ENCODE data around the gene MITF.
"Not testable (repeated sequence)": the region's sequence is repeated elsewhere in the genome, so short reads cannot be mapped to it uniquely, and the experiment has no call there.

MITF gene

DNA sequence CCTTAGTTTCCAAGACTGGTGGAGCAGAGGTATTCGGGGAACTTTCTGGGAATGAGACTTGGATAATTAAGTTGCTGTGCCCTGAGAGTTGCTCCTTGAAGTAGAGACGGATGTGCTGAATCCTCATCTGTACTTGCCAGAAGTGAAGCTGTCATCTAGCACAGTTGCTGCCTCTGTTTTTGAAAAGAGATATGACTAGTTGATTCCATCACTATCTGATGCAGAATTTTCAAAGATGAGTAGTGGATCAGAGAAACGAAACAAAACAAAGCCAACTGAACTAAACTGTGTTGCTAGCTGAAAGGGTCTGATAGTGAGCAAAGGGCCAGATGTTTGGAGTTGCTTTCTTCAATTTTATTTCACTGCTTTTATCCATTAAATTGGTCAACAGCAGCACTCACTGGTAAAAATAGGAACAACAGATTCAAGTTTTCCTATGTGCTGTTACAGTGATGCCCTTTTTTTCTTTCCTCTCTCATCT lies 52.7 kb downstream of the MITF start:
- 0 out of 2 replicates have a peak overlapping the region, but pooled peaks have one; percentile 19 for H3K27ac ChIP-seq
- DNase-seq (ENCODE audit: low read depth, low spot score): no peak
- H3K4me3 ChIP-seq: peak overlapping the region; percentile 63
- no peak overlapping the region for H3K9ac ChIP-seq (ENCODE audit: insufficient read length)
- H3K9me3 ChIP-seq (ENCODE audit: low read depth, low read length): no peaks in the 10 kb centered on the region
- TF ChIP-seq EZH2 (IDR thresholded peaks at IDR 0.05) (no peak), POLR2AphosphoS5 (IDR thresholded peaks at IDR 0.05; ENCODE audit: borderline replicate concordance, low read depth, low read length) (no peak), FOXP2 (optimal IDR thresholded peaks at IDR 0.05; ENCODE audit: control extremely low read depth, extremely low read length, insufficient read depth) (no peak)
- H3K36me3 ChIP-seq (ENCODE audit: insufficient read depth, low read length): no peaks in the 10 kb centered on the region

DNA sequence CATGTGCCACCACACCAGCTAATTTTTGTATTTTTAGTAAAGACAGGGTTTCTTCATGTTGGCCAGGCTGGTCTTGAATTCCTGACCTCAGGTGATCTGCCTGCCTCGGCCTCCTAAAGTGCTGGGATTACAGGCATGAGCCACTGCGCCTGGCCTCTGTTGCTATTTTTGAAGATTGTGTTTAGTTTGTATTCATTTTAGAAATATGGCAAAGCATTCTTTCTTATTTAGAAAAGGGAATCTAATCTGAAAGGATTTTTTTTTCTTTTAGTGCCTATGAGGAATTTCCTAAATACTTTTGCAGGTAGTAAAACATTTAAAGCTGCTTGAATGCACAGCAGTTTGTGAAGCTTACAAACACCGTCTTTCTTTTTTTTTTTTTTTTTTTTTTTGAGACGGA lies 56.9 kb downstream of the MITF start:
- not testable (repeated sequence) for H3K4me3 ChIP-seq; H3K9me3 ChIP-seq (ENCODE audit: low read depth, low read length); H3K27ac ChIP-seq; DNase-seq (ENCODE audit: low read depth, low spot score); H3K9ac ChIP-seq (ENCODE audit: insufficient read length); H3K36me3 ChIP-seq (ENCODE audit: insufficient read depth, low read length)

GRCh38 chr3:69803681-69804270 lies 64.5 kb downstream of the MITF start:
- DNase-seq (ENCODE audit: low read depth, low spot score): no peak
- no peak overlapping the region for H3K4me3 ChIP-seq
- H3K9ac ChIP-seq (ENCODE audit: insufficient read length): no peak overlapping the region
- H3K27ac ChIP-seq: no peak overlapping the region
- H3K36me3 ChIP-seq (ENCODE audit: insufficient read depth, low read length): no peaks in the 10 kb centered on the region
- TF ChIP-seq EZH2 (IDR thresholded peaks at IDR 0.05) (no peak), FOXP2 (optimal IDR thresholded peaks at IDR 0.05; ENCODE audit: control extremely low read depth, extremely low read length, insufficient read depth) (no peak), POLR2AphosphoS5 (IDR thresholded peaks at IDR 0.05; ENCODE audit: borderline replicate concordance, low read depth, low read length) (no peak)
- no peaks in the 10 kb centered on the region for H3K9me3 ChIP-seq (ENCODE audit: low read depth, low read length)

DNA sequence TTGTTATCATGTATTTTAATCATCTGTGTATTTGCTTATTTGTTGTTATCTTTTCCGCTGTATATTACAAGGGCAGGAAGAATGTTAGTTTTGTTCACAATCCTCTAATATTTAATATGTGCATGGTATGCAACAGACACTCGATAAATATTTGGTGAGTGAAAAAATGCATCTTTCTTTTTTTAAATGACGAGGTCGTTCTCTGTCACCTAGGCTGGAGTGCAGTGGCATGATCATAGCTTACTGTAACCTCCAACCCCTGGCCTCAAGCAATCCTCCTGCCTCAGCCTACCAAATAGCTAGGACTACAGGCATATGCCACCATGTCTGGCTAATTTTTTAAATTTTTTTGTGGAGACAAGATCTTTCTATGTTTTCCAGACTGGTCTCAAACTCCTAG lies 66.2 kb downstream of the MITF start:
- no peaks in the 10 kb centered on the region for H3K9me3 ChIP-seq (ENCODE audit: low read depth, low read length)
- no peak for DNase-seq (ENCODE audit: low read depth, low spot score)
- H3K9ac ChIP-seq (ENCODE audit: insufficient read length): no peak overlapping the region
- no peak overlapping the region for H3K27ac ChIP-seq
- TF ChIP-seq FOXP2 (optimal IDR thresholded peaks at IDR 0.05; ENCODE audit: control extremely low read depth, extremely low read length, insufficient read depth): no peak
- TF ChIP-seq POLR2AphosphoS5 (IDR thresholded peaks at IDR 0.05; ENCODE audit: borderline replicate concordance, low read depth, low read length): no peak
- TF ChIP-seq EZH2 (IDR thresholded peaks at IDR 0.05): no peak
- H3K36me3 ChIP-seq (ENCODE audit: insufficient read depth, low read length): no peaks in the 10 kb centered on the region
- no peak overlapping the region for H3K4me3 ChIP-seq

DNA sequence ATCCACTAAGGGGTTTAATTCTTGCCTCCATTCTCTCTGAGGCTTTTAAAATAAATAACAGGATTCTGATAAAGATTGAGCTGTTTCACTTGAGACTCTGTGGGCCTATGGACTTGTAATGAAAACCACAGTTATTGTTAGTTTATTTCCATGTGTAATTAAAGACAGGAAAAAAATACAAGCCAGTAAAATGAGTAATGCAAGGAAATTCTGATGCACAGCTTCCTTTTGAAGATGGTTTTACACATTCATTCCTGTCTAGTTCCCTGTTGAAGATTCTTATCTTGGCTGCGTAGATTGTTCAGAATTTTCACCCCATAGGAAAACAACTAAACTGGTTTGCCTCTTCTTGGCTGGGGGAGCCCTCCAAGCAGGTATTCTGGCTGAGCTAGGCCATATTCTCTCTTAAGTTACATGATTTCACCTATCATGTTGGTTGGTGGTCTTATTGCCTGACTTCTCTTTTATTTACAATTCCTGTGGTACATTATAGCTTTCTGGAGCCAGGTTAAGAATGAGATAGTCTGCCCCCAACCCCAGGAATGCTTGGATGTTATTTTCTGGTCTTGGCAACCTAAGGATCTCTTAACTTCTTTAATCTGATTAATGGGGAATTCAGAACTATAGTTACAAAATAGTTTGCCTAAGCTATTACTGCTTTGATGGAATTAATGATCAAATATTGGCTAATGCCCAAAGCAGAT lies 67.6 kb downstream of the MITF start:
- DNase-seq (ENCODE audit: low read depth, low spot score): no peak
- no peaks in the 10 kb centered on the region for H3K36me3 ChIP-seq (ENCODE audit: insufficient read depth, low read length)
- no peak for TF ChIP-seq EZH2 (IDR thresholded peaks at IDR 0.05)
- no peak for TF ChIP-seq POLR2AphosphoS5 (IDR thresholded peaks at IDR 0.05; ENCODE audit: borderline replicate concordance, low read depth, low read length)
- no peak for TF ChIP-seq FOXP2 (optimal IDR thresholded peaks at IDR 0.05; ENCODE audit: control extremely low read depth, extremely low read length, insufficient read depth)
- no peak overlapping the region for H3K27ac ChIP-seq
- no peak overlapping the region for H3K4me3 ChIP-seq
- H3K9ac ChIP-seq (ENCODE audit: insufficient read length): no peak overlapping the region
- H3K9me3 ChIP-seq (ENCODE audit: low read depth, low read length): no peaks in the 10 kb centered on the region

DNA sequence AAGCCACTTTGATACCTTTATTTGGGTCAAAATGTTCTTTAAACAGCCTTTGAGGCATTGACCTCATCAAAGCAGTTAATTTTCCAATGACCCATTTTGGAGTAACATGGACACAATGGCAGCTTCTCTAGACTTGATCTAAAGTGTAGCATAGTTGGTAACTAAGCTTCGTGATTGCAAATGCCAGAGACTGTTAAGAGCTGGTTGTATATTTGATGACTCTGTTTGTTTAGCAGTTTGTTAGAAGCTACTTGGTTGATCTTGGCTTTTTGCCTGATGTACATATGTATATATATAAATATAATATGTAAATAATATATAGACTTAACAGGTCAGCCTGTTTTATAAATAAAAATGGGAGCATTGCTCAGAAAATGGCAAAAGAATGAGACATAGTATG lies 68.4 kb downstream of the MITF start:
- Histone ChIP-seq H3K36me3 (ENCODE audit: insufficient read depth, low read length) (no peaks in the 10 kb centered on the region), H3K27ac (no peak overlapping the region), H3K9me3 (ENCODE audit: low read depth, low read length) (no peaks in the 10 kb centered on the region), H3K4me3 (no peak overlapping the region), H3K9ac (ENCODE audit: insufficient read length) (no peak overlapping the region)
- TF ChIP-seq POLR2AphosphoS5 (IDR thresholded peaks at IDR 0.05; ENCODE audit: borderline replicate concordance, low read depth, low read length) (no peak), FOXP2 (optimal IDR thresholded peaks at IDR 0.05; ENCODE audit: control extremely low read depth, extremely low read length, insufficient read depth) (no peak), EZH2 (IDR thresholded peaks at IDR 0.05) (no peak)
- DNase-seq (ENCODE audit: low read depth, low spot score): no peak

DNA sequence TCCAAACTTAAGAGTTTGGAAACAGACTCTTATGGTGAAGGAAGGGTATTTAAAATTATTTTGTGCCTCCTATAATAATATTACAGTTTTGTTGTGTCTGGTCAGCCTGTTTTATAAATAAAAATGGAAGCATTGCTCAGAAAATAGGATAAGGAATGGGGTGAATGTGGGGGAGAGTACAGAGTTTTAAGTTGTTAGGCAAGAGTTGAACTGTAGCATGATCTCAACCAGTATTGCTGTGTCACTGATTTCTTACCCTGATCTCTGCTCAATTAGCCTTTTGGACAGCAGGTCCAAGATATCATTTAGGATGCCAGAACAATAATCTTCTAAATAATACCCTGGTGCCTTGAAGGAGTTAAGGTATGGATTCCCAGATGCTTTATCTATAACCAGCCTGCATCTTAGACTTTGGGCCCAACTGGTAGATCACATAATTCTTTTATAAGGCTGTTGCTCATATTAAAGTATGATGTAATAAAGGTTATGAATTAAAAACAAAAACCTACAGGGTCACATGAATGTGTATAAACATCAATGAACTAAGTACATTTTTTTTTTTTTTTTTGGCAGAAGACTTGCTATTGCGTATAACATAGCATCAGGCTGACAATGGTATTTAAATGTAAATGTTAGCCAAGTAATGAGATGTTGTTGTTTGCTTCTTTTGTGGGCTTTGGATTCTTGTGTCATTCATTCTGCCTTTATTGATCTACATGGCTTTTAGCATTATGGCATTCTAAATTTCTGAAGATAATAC lies 70.0 kb downstream of the MITF start:
- no peak overlapping the region for H3K4me3 ChIP-seq
- H3K27ac ChIP-seq: no peak overlapping the region
- TF ChIP-seq FOXP2 (optimal IDR thresholded peaks at IDR 0.05; ENCODE audit: control extremely low read depth, extremely low read length, insufficient read depth) (no peak), EZH2 (IDR thresholded peaks at IDR 0.05) (no peak), POLR2AphosphoS5 (IDR thresholded peaks at IDR 0.05; ENCODE audit: borderline replicate concordance, low read depth, low read length) (no peak)
- no peak for DNase-seq (ENCODE audit: low read depth, low spot score)
- no peaks in the 10 kb centered on the region for H3K36me3 ChIP-seq (ENCODE audit: insufficient read depth, low read length)
- H3K9me3 ChIP-seq (ENCODE audit: low read depth, low read length): no peaks in the 10 kb centered on the region
- no peak overlapping the region for H3K9ac ChIP-seq (ENCODE audit: insufficient read length)
